ENCODE results near the gene MTA3.
A peak's percentile ranks its signal among the peaks of the same experiment; 100 is the strongest.

MTA3 gene

GRCh38 chr2:42653039-42653438, 84.6 kb downstream of the MTA3 start:
- no peak for FAIRE-seq
- DNase-seq (ENCODE audit: insufficient read length): no peak
- TF ChIP-seq POLR2AphosphoS5 (IDR thresholded peaks at IDR 0.05; ENCODE audit: low read depth, low read length) (no peak), TAF1 (IDR thresholded peaks at IDR 0.05; ENCODE audit: borderline replicate concordance, low read depth, low read length) (no peak), POLR2A (IDR thresholded peaks at IDR 0.05; ENCODE audit: low read depth, low read length) (no peak)

- no peak for FAIRE-seq
These were observed 85.5 kb downstream of the MTA3 start for GRCh38 chr2:42653908-42654445.

GRCh38 chr2:42658306-42658705, 89.9 kb downstream of the MTA3 start:
- TF ChIP-seq POLR2AphosphoS5 (IDR thresholded peaks at IDR 0.05; ENCODE audit: low read depth, low read length) (no peak), TAF1 (IDR thresholded peaks at IDR 0.05; ENCODE audit: borderline replicate concordance, low read depth, low read length) (no peak), POLR2A (IDR thresholded peaks at IDR 0.05; ENCODE audit: low read depth, low read length) (no peak)
- DNase-seq (ENCODE audit: insufficient read length): no peak
- FAIRE-seq: peak; percentile 33

More at GRCh38 chr2:42653908-42654445, 85.5 kb downstream of the MTA3 start:
- TF ChIP-seq POLR2AphosphoS5 (IDR thresholded peaks at IDR 0.05; ENCODE audit: low read depth, low read length) (no peak), TAF1 (IDR thresholded peaks at IDR 0.05; ENCODE audit: borderline replicate concordance, low read depth, low read length) (no peak), POLR2A (IDR thresholded peaks at IDR 0.05; ENCODE audit: low read depth, low read length) (no peak)
- DNase-seq (ENCODE audit: insufficient read length): no peak

- TF ChIP-seq TAF1 (IDR thresholded peaks at IDR 0.05; ENCODE audit: borderline replicate concordance, low read depth, low read length) (no peak), POLR2AphosphoS5 (IDR thresholded peaks at IDR 0.05; ENCODE audit: low read depth, low read length) (no peak), POLR2A (IDR thresholded peaks at IDR 0.05; ENCODE audit: low read depth, low read length) (no peak)
- FAIRE-seq: no peak
- DNase-seq (ENCODE audit: insufficient read length): no peak
These were observed 91.2 kb downstream of the MTA3 start for GRCh38 chr2:42659609-42660008.

GRCh38 chr2:42663106-42663780, 94.8 kb downstream of the MTA3 start:
- DNase-seq (ENCODE audit: insufficient read length) (peak; percentile 39), FAIRE-seq (peak; percentile 93)
- TF ChIP-seq POLR2A (IDR thresholded peaks at IDR 0.05; ENCODE audit: low read depth, low read length) (no peak), POLR2AphosphoS5 (IDR thresholded peaks at IDR 0.05; ENCODE audit: low read depth, low read length) (no peak), TAF1 (IDR thresholded peaks at IDR 0.05; ENCODE audit: borderline replicate concordance, low read depth, low read length) (no peak)

GRCh38 chr2:42663828-42664227, 95.4 kb downstream of the MTA3 start:
- DNase-seq (ENCODE audit: insufficient read length) (no peak), FAIRE-seq (peak; percentile 48)
- TF ChIP-seq POLR2AphosphoS5 (IDR thresholded peaks at IDR 0.05; ENCODE audit: low read depth, low read length) (no peak), POLR2A (IDR thresholded peaks at IDR 0.05; ENCODE audit: low read depth, low read length) (no peak), TAF1 (IDR thresholded peaks at IDR 0.05; ENCODE audit: borderline replicate concordance, low read depth, low read length) (no peak)

GRCh38 chr2:42673989-42674579, 105.7 kb downstream of the MTA3 start:
- FAIRE-seq: no peak
- TF ChIP-seq TAF1 (IDR thresholded peaks at IDR 0.05; ENCODE audit: borderline replicate concordance, low read depth, low read length) (no peak), POLR2AphosphoS5 (IDR thresholded peaks at IDR 0.05; ENCODE audit: low read depth, low read length) (no peak), POLR2A (IDR thresholded peaks at IDR 0.05; ENCODE audit: low read depth, low read length) (no peak)

GRCh38 chr2:42675815-42676214, 107.4 kb downstream of the MTA3 start:
- FAIRE-seq: no peak
- no peak for DNase-seq (ENCODE audit: insufficient read length)
- TF ChIP-seq POLR2AphosphoS5 (IDR thresholded peaks at IDR 0.05; ENCODE audit: low read depth, low read length): no peak
- TF ChIP-seq TAF1 (IDR thresholded peaks at IDR 0.05; ENCODE audit: borderline replicate concordance, low read depth, low read length): no peak
- TF ChIP-seq POLR2A (IDR thresholded peaks at IDR 0.05; ENCODE audit: low read depth, low read length): no peak

More at GRCh38 chr2:42673989-42674579, 105.7 kb downstream of the MTA3 start:
- no peak for DNase-seq (ENCODE audit: insufficient read length)

- no peak for FAIRE-seq
- no peak for DNase-seq (ENCODE audit: insufficient read length)
- TF ChIP-seq POLR2A (IDR thresholded peaks at IDR 0.05; ENCODE audit: low read depth, low read length) (no peak), TAF1 (IDR thresholded peaks at IDR 0.05; ENCODE audit: borderline replicate concordance, low read depth, low read length) (no peak), POLR2AphosphoS5 (IDR thresholded peaks at IDR 0.05; ENCODE audit: low read depth, low read length) (no peak)
These were observed 116.9 kb downstream of the MTA3 start for GRCh38 chr2:42685303-42685702.

GRCh38 chr2:42693013-42693615, 124.7 kb downstream of the MTA3 start:
- no peak for DNase-seq (ENCODE audit: insufficient read length)
- no peak for FAIRE-seq

GRCh38 chr2:42693688-42694479, 125.5 kb downstream of the MTA3 start:
- no peak for FAIRE-seq
- TF ChIP-seq POLR2AphosphoS5 (IDR thresholded peaks at IDR 0.05; ENCODE audit: low read depth, low read length): no peak
- no peak for TF ChIP-seq TAF1 (IDR thresholded peaks at IDR 0.05; ENCODE audit: borderline replicate concordance, low read depth, low read length)
- no peak for TF ChIP-seq POLR2A (IDR thresholded peaks at IDR 0.05; ENCODE audit: low read depth, low read length)

More at GRCh38 chr2:42693013-42693615, 124.7 kb downstream of the MTA3 start:
- TF ChIP-seq POLR2AphosphoS5 (IDR thresholded peaks at IDR 0.05; ENCODE audit: low read depth, low read length): no peak
- TF ChIP-seq TAF1 (IDR thresholded peaks at IDR 0.05; ENCODE audit: borderline replicate concordance, low read depth, low read length): no peak
- no peak for TF ChIP-seq POLR2A (IDR thresholded peaks at IDR 0.05; ENCODE audit: low read depth, low read length)

More at GRCh38 chr2:42693688-42694479, 125.5 kb downstream of the MTA3 start:
- no peak for DNase-seq (ENCODE audit: insufficient read length)
